Spinal cord (tissue), 10 donors: ENCODE measurements around the gene PPIP5K1. TPM values are rescaled to one million over a fixed set of nuclear protein-coding genes. Genes with fewer than 3 reads are reported as not detected.
"Not testable (repeated sequence)": the region's sequence is repeated elsewhere in the genome, so short reads cannot be mapped to it uniquely, and the experiment has no call there.

Experiments
- DNase-seq, 6 donors: peaks; one replicate each; pipeline versions ENCODE4 v3.0.0 to v3.0.0-alpha.2; 2013 to 2015; ENCODE audit warnings: low spot score in 6 of 6, low read depth in 4 of 6
- H3K27ac ChIP-seq: one replicate; pipeline ENCODE4 v1.5.1; 2013; ENCODE audit warnings: low read depth, low read length, control low read depth
- H3K27me3 ChIP-seq: one replicate; pipeline ENCODE4 v1.6.1; 2013; ENCODE audit warnings: low read length; ENCODE audit not compliant: control insufficient read depth, insufficient read depth
- H3K36me3 ChIP-seq: one replicate; pipeline ENCODE4 v1.6.1; 2013; ENCODE audit warnings: low read length; ENCODE audit not compliant: control insufficient read depth, insufficient read depth
- H3K4me1 ChIP-seq: one replicate; pipeline ENCODE4 v1.6.1; 2013; ENCODE audit warnings: low read length; ENCODE audit not compliant: control insufficient read depth, insufficient read depth
- H3K4me3 ChIP-seq: one replicate; pipeline ENCODE4 v1.5.1; 2013; ENCODE audit warnings: low read depth, low read length, control low read depth
- H3K9me3 ChIP-seq: one replicate; pipeline ENCODE4 v1.6.1; 2013; ENCODE audit warnings: low read length; ENCODE audit not compliant: control insufficient read depth, insufficient read depth
- WGBS: methylation state at CpG from one replicate; pipeline ENCODE4 v1.1.5; 2013; ENCODE audit warnings: missing lambda C conversion rate; ENCODE audit not compliant: insufficient coverage; 5-methylcytosine and 5-hydroxymethylcytosine counted together
- polyA plus RNA-seq, 2 donors: library from polyadenylated mRNA; unstranded; fragments of 120-200 nt; gene quantifications; one replicate each; pipeline ENCODE4 v1.2.1, GENCODE V29; 2013; ENCODE audit not compliant: insufficient read length in 2 of 2
- total RNA-seq, 2 donors: library from RNA; depleted of rRNA in 1 of 2; stranded (reverse); fragments of 120-200 nt in 1 of 2; fragments of >200 nt in 1 of 2; gene quantifications; one replicate each; pipeline versions ENCODE4 v1.2.3 to v1.2.4, GENCODE V29; 2013 to 2014
- donor health status: healthy.

The PPIP5K1 gene
- total and polyA plus RNA-seq, 4 donors: 25.7 to 43.3 (median 30.8) TPM

DNA sequence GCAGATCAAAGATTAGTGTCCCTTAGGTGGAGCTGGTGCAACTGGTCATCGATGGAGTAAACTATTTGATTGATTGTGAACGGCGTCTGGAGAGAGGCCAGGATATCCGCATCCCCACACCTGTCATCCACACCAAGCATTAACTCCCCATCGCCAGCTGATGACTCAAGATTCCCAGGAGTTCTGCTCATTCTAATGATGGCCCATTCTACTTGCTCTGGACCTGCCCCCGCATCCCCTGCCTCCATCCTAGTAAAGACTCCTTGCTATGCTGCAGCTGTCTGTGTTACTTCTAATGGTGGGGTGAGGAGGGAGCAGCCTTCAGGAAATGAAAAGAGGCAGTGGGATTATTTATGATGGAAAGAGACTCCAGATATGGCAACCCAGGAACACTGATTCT, 9.1 kb upstream of the PPIP5K1 start:
- no CpG with 5 or more reads among the region's 6 CpGs for whole genome bisulfite sequencing
- not testable (repeated sequence) for H3K9me3 ChIP-seq

GRCh38 chr15:43593328-43594190, 3.6 kb upstream of the PPIP5K1 start, which contains the start of gene CKMT1B:
Gene CKMT1B (plus strand): TSS chr15:43594027. CDS start chr15:43594219, 192 bp downstream.
- not testable (repeated sequence) for H3K27me3 ChIP-seq, H3K36me3 ChIP-seq
- WGBS: no CpG with 5 or more reads among the region's 43 CpGs

More for the DNA sequence above, 9.1 kb upstream of the PPIP5K1 start:
- not testable (repeated sequence) for H3K4me1 ChIP-seq, DNase-seq, H3K27ac ChIP-seq, H3K36me3 ChIP-seq, H3K27me3 ChIP-seq, H3K4me3 ChIP-seq

DNA sequence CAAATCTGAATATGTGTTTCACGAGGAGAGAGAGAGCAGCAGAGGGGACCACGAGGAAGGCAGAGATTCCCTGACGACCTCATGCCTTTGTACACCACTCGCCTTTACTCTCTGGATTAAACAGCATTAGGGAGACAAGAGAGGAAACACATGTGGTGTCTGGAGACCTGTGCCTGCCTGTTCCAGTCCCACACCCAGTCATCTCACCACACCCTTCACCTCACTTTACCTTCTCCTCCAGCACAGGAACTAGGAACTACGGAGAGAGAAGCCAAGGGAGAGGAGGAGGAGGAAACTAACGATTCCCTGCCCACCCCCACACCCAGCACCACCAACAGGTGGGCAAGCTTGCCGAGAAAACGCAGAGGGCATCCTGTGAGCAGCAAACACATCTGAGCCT, 2.8 kb upstream of the PPIP5K1 start:
- DNase-seq, H3K4me1 ChIP-seq, H3K27me3 ChIP-seq, H3K36me3 ChIP-seq, H3K27ac ChIP-seq, H3K4me3 ChIP-seq, H3K9me3 ChIP-seq: not testable (repeated sequence)
- WGBS: no CpG with 5 or more reads among the region's 8 CpGs

More at GRCh38 chr15:43593328-43594190, 3.6 kb upstream of the PPIP5K1 start, which contains the start of gene CKMT1B:
- not testable (repeated sequence) for H3K9me3 ChIP-seq, H3K27ac ChIP-seq, DNase-seq, H3K4me3 ChIP-seq, H3K4me1 ChIP-seq

GRCh38 chr15:43574607-43575006, 15.4 kb downstream of the PPIP5K1 start:
- not testable (repeated sequence) for H3K9me3 ChIP-seq, H3K27ac ChIP-seq, H3K4me3 ChIP-seq, DNase-seq, H3K27me3 ChIP-seq, H3K36me3 ChIP-seq, H3K4me1 ChIP-seq
- no CpG with 5 or more reads among the region's 1 CpG for WGBS

DNA sequence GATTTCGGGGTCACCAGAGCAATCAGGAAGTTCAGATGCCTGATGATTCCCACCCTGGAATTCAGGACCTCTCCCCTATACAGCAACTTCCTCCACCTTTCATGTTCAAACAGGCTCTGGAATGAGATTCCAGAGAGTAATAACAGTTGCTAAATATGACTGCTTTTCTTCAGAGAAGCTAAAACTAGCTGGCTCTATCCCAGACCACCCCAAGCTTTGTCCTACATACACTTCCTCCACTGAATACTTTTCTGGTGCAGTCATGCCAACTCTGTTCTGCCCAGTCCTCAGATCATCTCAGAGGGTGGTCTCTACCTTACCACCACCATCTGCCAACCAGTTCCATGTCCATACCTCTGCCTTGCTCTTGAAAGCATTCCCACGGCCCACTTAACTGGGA, 23.4 kb downstream of the PPIP5K1 start:
- not testable (repeated sequence) for H3K27me3 ChIP-seq, DNase-seq, H3K27ac ChIP-seq, H3K36me3 ChIP-seq, H3K4me1 ChIP-seq, H3K4me3 ChIP-seq, H3K9me3 ChIP-seq
- WGBS: no CpG with 5 or more reads among the region's 2 CpGs

GRCh38 chr15:43563793-43564192, 26.2 kb downstream of the PPIP5K1 start:
- H3K27me3 ChIP-seq, DNase-seq, H3K4me3 ChIP-seq, H3K27ac ChIP-seq, H3K4me1 ChIP-seq, H3K9me3 ChIP-seq, H3K36me3 ChIP-seq: not testable (repeated sequence)
- no CpG with 5 or more reads among the region's 8 CpGs for WGBS

DNA sequence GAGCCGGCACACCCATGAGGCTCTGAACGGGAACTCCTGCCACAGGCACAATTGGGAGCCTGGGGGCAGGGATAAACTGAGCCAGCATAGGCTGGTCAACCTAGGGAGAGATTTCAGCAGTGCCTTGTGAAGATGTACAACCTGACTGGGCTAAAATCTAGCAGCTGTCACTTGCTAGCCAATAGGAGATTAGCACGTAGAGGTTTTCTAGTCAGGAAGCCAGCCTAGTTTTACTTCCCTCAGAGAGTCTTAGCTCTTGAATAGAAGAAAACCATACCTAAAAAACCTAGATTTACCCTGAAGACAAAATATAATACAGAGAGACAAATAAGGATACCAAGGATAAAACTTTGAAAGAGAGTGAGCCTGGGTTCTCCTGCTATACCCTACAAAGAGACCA, 27.3 kb downstream of the PPIP5K1 start:
- H3K36me3 ChIP-seq, H3K4me1 ChIP-seq, H3K27me3 ChIP-seq, H3K4me3 ChIP-seq, H3K27ac ChIP-seq, DNase-seq, H3K9me3 ChIP-seq: not testable (repeated sequence)
- no CpG with 5 or more reads among the region's 3 CpGs for WGBS

GRCh38 chr15:43552986-43553385, 37.0 kb downstream of the PPIP5K1 start:
- Histone ChIP-seq H3K4me3 (no peak overlapping the region), H3K27ac (no peak overlapping the region), H3K36me3 (peaks cover 28% of the 10 kb centered on the region), H3K27me3 (no peaks in the 10 kb centered on the region), H3K9me3 (no peaks in the 10 kb centered on the region), H3K4me1 (no peaks in the 10 kb centered on the region)
- no peak for DNase-seq
- WGBS: no CpG with 5 or more reads among the region's 2 CpGs

- Histone ChIP-seq H3K27ac (no peak overlapping the region), H3K9me3 (no peaks in the 10 kb centered on the region), H3K4me1 (no peaks in the 10 kb centered on the region), H3K4me3 (no peak overlapping the region), H3K27me3 (no peaks in the 10 kb centered on the region), H3K36me3 (peaks cover 20% of the 10 kb centered on the region)
- 100% methylated on average over 1 of the region's 4 CpGs for WGBS
- peak in 1 of 6 donors; percentile 9 for DNase-seq
Observed at GRCh38 chr15:43552256-43552655, 37.8 kb downstream of the PPIP5K1 start.
